ENCODE data around the gene DNAJC15. TPM values are rescaled to one million over a fixed set of nuclear protein-coding genes. Genes with fewer than 3 reads are reported as not detected.
A peak's percentile ranks its signal among the peaks of the same experiment; 100 is the strongest.

The DNAJC15 gene
- total RNA-seq (2012; rRNA removed) (7.0 and 12.5 TPM in 2 replicates), polyA plus RNA-seq (2012; rRNA removed) (22.0 and 28.9 TPM in 2 replicates), Bru-seq, nascent RNA (percentile 79 among the genes with signal in this experiment), BruChase-seq, experiment 1, labeled RNA remaining after a 6-hour chase (percentile 60 among the genes with signal in this experiment), BruChase-seq, experiment 2, labeled RNA remaining after a 2-hour chase (percentile 56 among the genes with signal in this experiment)
- polyA plus RNA-seq (2012; cell fraction: cytosol; rRNA removed): 4.2 and 6.8 TPM in 2 replicates
- 3.5 and 6.9 TPM in 2 replicates for polyA plus RNA-seq (2012; cell fraction: nucleus; rRNA removed; ENCODE audit: low replicate concordance)
- long read RNA-seq, full-length matches to known transcripts: 52 of 54 reads
- long read RNA-seq, partial matches to known transcripts: 0 of 54 reads
- long read RNA-seq, other reads (novel, unspliced or antisense): 2 of 54 reads

GRCh38 chr13:43023289-43023963 lies at the start of gene DNAJC15:
TSS of gene DNAJC15 (plus strand) at chr13:43023586. CDS start at chr13:43023627, 41 bp downstream.
- peak within 1 kb of the TSS; percentile 96 for H2AFZ ChIP-seq (replicated peaks; ENCODE audit: low read length, poor library complexity)
- peak within 1 kb of the TSS; percentile 62 for H2BK20ac ChIP-seq (ENCODE audit: low read depth, low read length)
- peak within 1 kb of the TSS; percentile 76 for H3K56ac ChIP-seq (ENCODE audit: extremely low read depth, insufficient read depth, low read length)
- H3K4me3 ChIP-seq (ENCODE audit: insufficient read depth, low read depth, low read length): peak within 1 kb of the TSS; percentile 59
- peaks cover 3% of the 10 kb centered on the region for H3K4me1 ChIP-seq (ENCODE audit: control insufficient read depth, insufficient read depth, low read length)
- peak within 1 kb of the TSS; percentile 91 for H3K4ac ChIP-seq (ENCODE audit: low read depth, low read length)
- no peaks in the 10 kb centered on the region for H3K9me3 ChIP-seq (ENCODE audit: control insufficient read depth, insufficient read depth, low read length)
- DNase-seq (peak; percentile 83), ATAC-seq (ENCODE audit: low read depth) (peak; percentile 88)
- peak within 1 kb of the TSS; percentile 84 for H2AK9ac ChIP-seq (replicated peaks; ENCODE audit: low read depth, low read length, poor library complexity)
- no peak for TF ChIP-seq CHD1 (IDR thresholded peaks at IDR 0.05; ENCODE audit: low read depth, low read length)
- peak; percentile 44 for TF ChIP-seq POLR2A (IDR thresholded peaks at IDR 0.05; ENCODE audit: low read depth, low read length)
- TF ChIP-seq, protein P1, sequence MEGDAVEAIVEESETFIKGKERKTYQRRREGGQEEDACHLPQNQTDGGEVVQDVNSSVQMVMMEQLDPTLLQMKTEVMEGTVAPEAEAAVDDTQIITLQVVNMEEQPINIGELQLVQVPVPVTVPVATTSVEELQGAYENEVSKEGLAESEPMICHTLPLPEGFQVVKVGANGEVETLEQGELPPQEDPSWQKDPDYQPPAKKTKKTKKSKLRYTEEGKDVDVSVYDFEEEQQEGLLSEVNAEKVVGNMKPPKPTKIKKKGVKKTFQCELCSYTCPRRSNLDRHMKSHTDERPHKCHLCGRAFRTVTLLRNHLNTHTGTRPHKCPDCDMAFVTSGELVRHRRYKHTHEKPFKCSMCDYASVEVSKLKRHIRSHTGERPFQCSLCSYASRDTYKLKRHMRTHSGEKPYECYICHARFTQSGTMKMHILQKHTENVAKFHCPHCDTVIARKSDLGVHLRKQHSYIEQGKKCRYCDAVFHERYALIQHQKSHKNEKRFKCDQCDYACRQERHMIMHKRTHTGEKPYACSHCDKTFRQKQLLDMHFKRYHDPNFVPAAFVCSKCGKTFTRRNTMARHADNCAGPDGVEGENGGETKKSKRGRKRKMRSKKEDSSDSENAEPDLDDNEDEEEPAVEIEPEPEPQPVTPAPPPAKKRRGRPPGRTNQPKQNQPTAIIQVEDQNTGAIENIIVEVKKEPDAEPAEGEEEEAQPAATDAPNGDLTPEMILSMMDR (conservative IDR thresholded peaks at IDR 0.05; ENCODE audit: low read depth, low read length): 0 out of 2 replicates have a peak, but pooled peaks have one; percentile 0
- no peak for TF ChIP-seq SMC3 (IDR thresholded peaks at IDR 0.05; ENCODE audit: low read depth, low read length)
- 0 out of 2 replicates have a peak, but pooled peaks have one; percentile 36 for TF ChIP-seq MAZ (IDR thresholded peaks at IDR 0.05; ENCODE audit: borderline replicate concordance, low read depth, low read length)
- no peak for TF ChIP-seq RAD21 (IDR thresholded peaks at IDR 0.05; ENCODE audit: low read length)
- H3K9me1 ChIP-seq (ENCODE audit: insufficient read depth, low read length): no peaks in the 10 kb centered on the region
- no peaks in the 10 kb centered on the region for H4K20me1 ChIP-seq (ENCODE audit: insufficient read depth, low read length)
- no peaks in the 10 kb centered on the region for H3K27me3 ChIP-seq (ENCODE audit: control insufficient read depth, insufficient read depth, low read length)
- peaks cover 13 to 46% of the 10 kb centered on the region in 2 experiments for H3K79me1 ChIP-seq (ENCODE audit: low read depth in 1 of 2, low read length in 2 of 2)
- BruUV-seq (replicated peaks): no TSS peak
- in situ Hi-C loops (cut with MboI; ENCODE audit: low sequenced_read_pairs) (no loop called here), intact Hi-C loops (cut with micrococcal nuclease) (loop anchor here (1.0 to 10.0 kb wide), 3 partner anchors 31 to 429 kb away; no protein-coding TSS in a partner anchor), dilution Hi-C loops (cut with HindIII; ENCODE audit: low sequenced_read_pairs, unreplicated experiment) (no loop called here)
- peak within 1 kb of the TSS; percentile 92; the same call in 2 of the 3 replicates for H2BK15ac ChIP-seq (ENCODE audit: low read depth, low read length)
- ChIA-PET CTCF (interaction anchor here (0.6 to 0.8 kb wide), 3 partner anchors 26 to 428 kb away, joined by 3 to 4 read pairs (median 3); no protein-coding TSS in a partner anchor), POLR2A (ENCODE audit: unreplicated experiment) (no interaction called here)
- H2BK5ac ChIP-seq (ENCODE audit: low read depth, low read length, poor library complexity, severe bottlenecking): peak within 1 kb of the TSS; percentile 84
- peak within 1 kb of the TSS; percentile 86 for H2BK120ac ChIP-seq (ENCODE audit: low read depth, low read length)
- peak within 1 kb of the TSS; percentile 82 for H3K18ac ChIP-seq (ENCODE audit: low read depth, low read length)
- H4K5ac ChIP-seq (ENCODE audit: low read depth, low read length): peak within 1 kb of the TSS; percentile 95
- peak within 1 kb of the TSS; percentile 95 for H3K27ac ChIP-seq (ENCODE audit: insufficient read depth, low read length)
- H4K8ac ChIP-seq (ENCODE audit: low read depth in 2 of 2, low read length in 2 of 2): peak within 1 kb of the TSS; percentile 98 to 99
- H3K36me3 ChIP-seq (ENCODE audit: control insufficient read depth, insufficient read depth, low read length): no peaks in the 10 kb centered on the region
- peak within 1 kb of the TSS; percentile 83 for H3K23ac ChIP-seq (ENCODE audit: low read depth, low read length)
- 2% methylated on average over 25 of the region's 48 CpGs; no CpG with 5 or more reads in 1 of the 2 experiments for WGBS, 2 experiments (ENCODE audit: extremely low coverage in 2 of 2, insufficient read length in 1 of 2)
- peak within 1 kb of the TSS; percentile 78 for H3K4me2 ChIP-seq (ENCODE audit: low read depth, low read length)
- H3K9ac ChIP-seq (ENCODE audit: low read depth, low read length): peak within 1 kb of the TSS; percentile 81
- H4K91ac ChIP-seq (ENCODE audit: insufficient read depth, low read depth, low read length): peak within 1 kb of the TSS; percentile 95
- H3K14ac ChIP-seq (replicated peaks; ENCODE audit: low read depth, low read length): peak within 1 kb of the TSS; percentile 87
- H2AK5ac ChIP-seq (ENCODE audit: low read depth, low read length): peak within 1 kb of the TSS; percentile 59
